KOPT-K1 (cell line): Measurements from ENCODE around the gene ADAM21.
"Not testable (repeated sequence)": the region's sequence is repeated elsewhere in the genome, so short reads cannot be mapped to it uniquely, and the experiment has no call there.

Experiments
- H3K27ac ChIP-seq: fragments of 200-600 bp; sonication (generic); 2 replicates; pipeline ENCODE4 v1.5.1; 2016; ENCODE audit warnings: antibody characterized with exemption, mild to moderate bottlenecking, low read depth, low read length; ENCODE audit not compliant: poor library complexity, severe bottlenecking
- H3K36me3 ChIP-seq: fragments of 200-600 bp; sonication (generic); 2 replicates; pipeline ENCODE4 v1.5.1; 2017; ENCODE audit warnings: antibody characterized with exemption, mild to moderate bottlenecking, low read length, moderate library complexity; ENCODE audit not compliant: insufficient read depth
- H3K9me3 ChIP-seq: fragments of 200-600 bp; sonication (generic); 2 replicates; pipeline ENCODE4 v1.5.1; 2017; ENCODE audit warnings: antibody characterized with exemption, low read length, mild to moderate bottlenecking; ENCODE audit not compliant: insufficient read depth, poor library complexity, severe bottlenecking

ADAM21 gene

GRCh38 chr14:70454731-70455130 is 2.8 kb downstream of the ADAM21 start:
- Histone ChIP-seq H3K36me3 (no peaks in the 10 kb centered on the region), H3K9me3 (no peaks in the 10 kb centered on the region)

DNA sequence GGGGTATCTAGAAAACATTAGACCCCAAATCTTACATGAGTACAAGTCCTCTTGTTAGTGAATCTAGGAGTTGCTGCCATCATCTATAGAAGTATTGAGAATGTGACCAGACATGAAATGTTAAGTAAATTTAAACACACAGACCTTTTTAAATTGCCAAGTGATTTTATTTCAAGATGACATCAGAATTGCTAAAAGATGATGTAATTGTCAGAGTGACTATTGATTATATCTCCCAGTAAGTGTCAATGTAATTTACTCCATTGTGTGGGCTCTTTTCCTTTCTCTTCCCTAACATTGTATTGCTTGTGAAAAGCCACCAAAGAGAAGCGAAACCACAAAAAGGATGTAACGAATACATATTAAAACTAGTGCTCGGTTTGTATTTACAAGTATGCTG is 16.8 kb downstream of the ADAM21 start:
- H3K27ac ChIP-seq: no peak overlapping the region
- no peaks in the 10 kb centered on the region for H3K36me3 ChIP-seq
- no peaks in the 10 kb centered on the region for H3K9me3 ChIP-seq

More at GRCh38 chr14:70454731-70455130, 2.8 kb downstream of the ADAM21 start:
- no peak overlapping the region for H3K27ac ChIP-seq

DNA sequence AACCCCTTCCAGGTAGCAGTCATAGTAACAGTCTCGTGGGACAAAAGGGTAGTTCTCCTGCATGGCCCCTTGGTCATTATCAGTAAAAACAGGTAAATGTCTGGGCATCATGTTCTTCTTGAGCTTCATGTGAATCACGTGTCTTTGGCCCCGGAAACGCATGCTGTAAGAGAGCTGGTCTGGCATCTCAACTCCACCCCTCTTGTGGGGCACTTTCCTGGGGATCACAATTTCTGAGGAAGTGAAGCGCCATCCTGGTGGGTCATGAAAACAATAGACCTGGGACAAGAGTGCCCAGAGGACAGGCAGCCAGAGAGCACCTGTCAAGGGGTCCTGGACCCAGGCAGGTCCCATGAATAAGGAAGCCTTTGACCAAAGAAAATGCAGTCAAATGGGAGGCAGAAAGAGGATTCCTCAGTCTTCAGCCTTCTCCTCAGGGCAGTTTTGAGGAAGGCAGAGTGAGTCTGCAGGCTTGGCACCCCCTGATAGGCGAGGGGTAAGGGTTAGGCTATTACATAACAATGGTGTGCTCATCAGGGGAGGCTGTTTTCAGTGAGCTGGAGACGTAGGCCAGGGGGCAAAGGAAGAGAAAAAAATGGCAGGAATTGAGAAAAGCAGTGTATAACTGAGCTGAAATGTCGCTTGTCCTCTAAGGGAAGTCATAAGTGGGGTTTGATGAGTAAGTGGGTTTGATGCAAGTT is 19.0 kb downstream of the ADAM21 start:
- not testable (repeated sequence) for H3K36me3 ChIP-seq, H3K9me3 ChIP-seq, H3K27ac ChIP-seq

GRCh38 chr14:70472253-70473159 is 20.5 kb downstream of the ADAM21 start:
- Histone ChIP-seq H3K9me3 (no peaks in the 10 kb centered on the region), H3K27ac (no peak overlapping the region), H3K36me3 (no peaks in the 10 kb centered on the region)

DNA sequence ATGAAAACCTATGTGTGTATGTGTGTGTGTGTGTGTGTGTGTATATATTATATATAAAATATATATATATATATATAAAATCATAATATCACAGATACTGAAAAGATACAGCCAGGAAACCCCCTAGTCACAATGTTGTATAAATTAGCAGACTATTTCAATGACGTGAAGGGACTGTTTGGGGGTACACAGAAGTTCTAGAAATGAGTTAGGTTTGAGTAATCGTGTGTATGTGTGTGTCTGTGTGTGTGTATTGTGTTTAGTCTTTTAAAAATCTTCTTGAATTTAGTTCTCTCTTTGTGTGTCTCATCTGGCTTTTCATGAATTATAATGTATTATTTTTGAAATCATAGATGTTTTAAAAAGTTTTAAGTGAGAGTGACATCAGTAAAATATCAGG is 21.9 kb downstream of the ADAM21 start:
- no peak overlapping the region for H3K27ac ChIP-seq
- H3K36me3 ChIP-seq: no peaks in the 10 kb centered on the region
- H3K9me3 ChIP-seq: no peaks in the 10 kb centered on the region

DNA sequence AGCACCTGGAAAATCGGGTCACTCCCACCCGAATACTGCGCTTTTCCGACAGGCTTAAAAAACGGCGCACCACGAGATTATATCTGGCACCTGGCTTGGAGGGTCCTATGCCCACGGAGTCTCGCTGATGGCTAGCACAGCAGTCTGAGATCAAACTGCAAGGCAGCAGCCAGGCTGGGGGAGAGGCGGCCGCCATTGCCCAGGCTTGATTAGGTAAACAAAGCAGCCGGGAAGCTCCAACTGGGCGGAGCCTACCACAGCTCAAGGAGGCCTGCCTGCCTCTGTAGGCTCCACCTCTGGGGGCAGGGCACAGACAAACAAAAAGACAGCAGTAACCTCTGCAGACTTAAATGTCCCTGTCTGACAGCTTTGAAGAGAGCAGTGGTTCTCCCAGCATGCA is 23.5 kb downstream of the ADAM21 start:
- not testable (repeated sequence) for H3K9me3 ChIP-seq, H3K36me3 ChIP-seq, H3K27ac ChIP-seq

DNA sequence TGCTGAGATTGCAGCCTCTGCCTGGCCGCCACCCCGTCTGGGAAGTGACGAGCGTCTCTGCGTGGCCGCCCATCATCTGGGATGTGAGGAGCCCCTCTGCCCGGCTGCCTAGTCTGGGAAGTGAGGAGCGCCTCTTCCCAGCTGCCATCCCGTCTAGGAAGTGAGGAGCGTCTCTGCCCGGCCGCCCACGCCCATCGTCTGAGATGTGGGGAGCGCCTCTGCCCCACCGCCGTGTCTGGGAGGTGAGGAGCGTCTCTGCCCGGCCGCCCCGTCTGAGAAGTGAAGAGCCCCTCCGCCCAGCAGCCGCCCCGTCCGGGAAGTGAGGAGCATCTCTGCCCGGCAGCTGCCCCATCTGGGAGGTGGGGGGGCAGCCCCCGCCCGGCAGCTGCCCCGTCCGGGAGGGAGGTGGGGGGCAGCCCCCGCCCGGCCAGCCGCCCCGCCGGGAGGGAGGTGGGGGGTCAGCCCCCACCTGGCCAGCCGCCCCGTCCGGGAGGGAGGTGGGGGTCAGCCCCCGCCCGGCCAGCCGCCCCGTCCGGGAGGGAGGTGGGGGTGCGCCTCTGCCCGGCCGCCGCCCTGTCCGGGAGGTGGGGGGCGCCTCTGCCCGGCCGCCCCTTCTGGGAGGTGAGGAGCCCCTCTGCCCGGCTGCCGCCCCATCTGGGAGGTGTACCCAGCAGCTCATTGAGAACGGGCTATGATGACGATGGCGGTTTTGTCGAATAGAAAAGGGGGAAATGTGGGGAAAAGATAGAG is 25.6 kb downstream of the ADAM21 start:
- H3K9me3 ChIP-seq, H3K27ac ChIP-seq, H3K36me3 ChIP-seq: not testable (repeated sequence)

GRCh38 chr14:70489579-70490200 is 37.7 kb downstream of the ADAM21 start:
- H3K27ac ChIP-seq: no peak overlapping the region
- peaks cover 43% of the 10 kb centered on the region for H3K9me3 ChIP-seq
- H3K36me3 ChIP-seq: no peaks in the 10 kb centered on the region

- H3K27ac ChIP-seq: no peak overlapping the region
- H3K36me3 ChIP-seq: no peaks in the 10 kb centered on the region
- H3K9me3 ChIP-seq: no peaks in the 10 kb centered on the region
Observed at GRCh38 chr14:70498191-70498590, 46.2 kb downstream of the ADAM21 start.
